ENCODE data around the gene BMP8B.
A peak's percentile ranks its signal among the peaks of the same experiment; 100 is the strongest.

The BMP8B gene

DNA sequence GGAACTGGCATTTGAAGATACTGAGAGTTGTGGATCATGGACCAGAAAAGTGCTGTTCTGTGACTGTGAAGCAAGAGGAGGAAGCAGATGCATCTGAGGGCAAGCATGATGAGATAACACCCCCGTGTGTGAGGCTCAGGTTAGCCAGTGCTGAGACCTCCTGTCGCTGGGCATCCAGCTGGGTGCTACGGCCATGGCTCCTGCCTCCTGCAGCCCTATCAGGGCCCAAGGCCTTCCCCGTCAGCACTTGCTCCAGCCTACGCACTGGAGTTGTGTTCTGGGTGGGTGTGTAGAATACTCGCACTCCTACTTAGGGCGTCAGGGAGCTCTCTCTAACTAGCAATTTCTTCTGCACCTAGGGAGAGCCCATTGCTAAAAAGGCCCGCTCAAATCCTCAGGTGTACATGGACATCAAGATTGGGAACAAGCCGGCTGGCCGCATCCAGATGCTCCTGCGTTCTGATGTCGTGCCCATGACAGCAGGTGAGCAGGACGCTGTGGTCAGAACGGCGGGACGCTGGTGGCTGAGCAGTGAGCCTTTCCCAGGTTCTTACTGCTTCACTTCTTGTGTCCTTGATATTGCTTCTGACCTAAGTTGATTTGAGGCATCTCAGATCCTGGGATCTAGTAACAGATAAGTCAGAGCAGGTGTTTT is 43.5 kb downstream of the BMP8B start:
- H3K27ac ChIP-seq: no peak overlapping the region
- TF ChIP-seq, protein P1, sequence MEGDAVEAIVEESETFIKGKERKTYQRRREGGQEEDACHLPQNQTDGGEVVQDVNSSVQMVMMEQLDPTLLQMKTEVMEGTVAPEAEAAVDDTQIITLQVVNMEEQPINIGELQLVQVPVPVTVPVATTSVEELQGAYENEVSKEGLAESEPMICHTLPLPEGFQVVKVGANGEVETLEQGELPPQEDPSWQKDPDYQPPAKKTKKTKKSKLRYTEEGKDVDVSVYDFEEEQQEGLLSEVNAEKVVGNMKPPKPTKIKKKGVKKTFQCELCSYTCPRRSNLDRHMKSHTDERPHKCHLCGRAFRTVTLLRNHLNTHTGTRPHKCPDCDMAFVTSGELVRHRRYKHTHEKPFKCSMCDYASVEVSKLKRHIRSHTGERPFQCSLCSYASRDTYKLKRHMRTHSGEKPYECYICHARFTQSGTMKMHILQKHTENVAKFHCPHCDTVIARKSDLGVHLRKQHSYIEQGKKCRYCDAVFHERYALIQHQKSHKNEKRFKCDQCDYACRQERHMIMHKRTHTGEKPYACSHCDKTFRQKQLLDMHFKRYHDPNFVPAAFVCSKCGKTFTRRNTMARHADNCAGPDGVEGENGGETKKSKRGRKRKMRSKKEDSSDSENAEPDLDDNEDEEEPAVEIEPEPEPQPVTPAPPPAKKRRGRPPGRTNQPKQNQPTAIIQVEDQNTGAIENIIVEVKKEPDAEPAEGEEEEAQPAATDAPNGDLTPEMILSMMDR (conservative IDR thresholded peaks at IDR 0.05): no peak

DNA sequence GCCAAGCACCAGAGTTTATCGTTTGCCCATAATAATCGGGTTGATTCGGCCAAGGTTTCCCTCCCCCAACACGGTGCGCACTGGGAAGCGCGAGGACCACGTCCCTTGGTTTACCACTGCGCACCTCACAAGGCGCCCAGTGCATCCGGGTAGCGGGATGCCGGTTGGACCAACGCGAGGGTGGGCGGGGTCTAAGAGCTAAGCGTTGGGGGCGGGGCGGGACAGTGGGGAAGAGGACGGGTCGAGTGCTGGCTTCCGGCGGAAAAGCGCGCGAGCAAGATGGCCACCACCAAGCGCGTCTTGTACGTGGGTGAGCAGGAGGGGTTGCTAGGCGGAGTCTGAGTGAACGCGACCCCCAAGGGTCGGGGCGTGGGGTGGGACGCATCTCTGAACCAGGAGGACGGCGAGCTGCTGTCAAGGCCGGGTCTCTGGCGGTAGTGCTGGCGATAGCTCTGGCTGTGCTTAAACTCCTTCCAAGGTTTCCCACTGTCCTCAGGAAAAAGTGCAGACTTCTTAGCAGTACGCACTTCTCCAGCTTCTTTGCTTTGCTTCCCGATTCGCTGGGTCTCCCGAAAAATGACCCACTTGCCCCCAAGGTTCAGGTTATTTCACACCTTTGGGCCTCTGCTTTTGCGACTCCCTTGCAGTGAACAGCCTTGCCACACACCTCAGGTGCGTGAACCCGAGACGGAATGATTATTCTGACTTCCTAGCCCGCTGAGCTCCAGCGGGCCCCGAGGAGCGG is 49.9 kb downstream of the BMP8B start, which contains the start of gene PPIE:
PPIE (plus strand) TSS at position 261 of the 745 bp plus-strand sequence; CDS start at position 280, 19 bp downstream.
- H3K27ac ChIP-seq: peak within 1 kb of the TSS; percentile 85
- TF ChIP-seq, protein P1 (conservative IDR thresholded peaks at IDR 0.05): no peak

DNA sequence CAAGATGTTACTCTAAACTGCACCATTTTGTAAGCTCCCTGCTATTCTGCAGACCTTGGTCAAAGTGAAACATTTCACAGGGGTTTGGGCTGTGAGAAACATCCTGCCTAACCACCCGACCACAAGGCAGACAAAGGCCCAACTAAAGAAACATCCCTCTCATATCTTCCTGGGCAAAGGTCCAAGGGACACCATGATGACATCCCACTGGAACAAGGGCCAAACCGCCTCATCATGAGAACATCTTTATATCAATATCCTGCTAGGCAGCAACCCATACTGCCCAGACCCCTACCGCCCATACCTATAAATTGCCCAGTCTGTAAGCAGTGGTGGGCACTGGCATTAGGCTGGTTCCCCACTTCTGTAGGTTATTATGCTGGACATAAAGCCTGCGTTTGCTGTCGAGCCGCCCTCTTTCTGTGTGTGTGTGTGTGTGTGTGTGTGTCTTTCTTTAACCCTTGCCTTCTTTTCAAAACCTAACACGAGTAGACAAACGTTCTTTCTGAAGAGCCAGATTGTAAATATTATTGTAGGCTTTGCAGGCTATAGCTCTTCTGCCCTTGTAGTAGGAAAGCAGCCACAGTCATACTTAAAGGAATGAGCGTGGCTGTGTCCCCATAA is 51.0 kb downstream of the BMP8B start:
- TF ChIP-seq, protein P1 (conservative IDR thresholded peaks at IDR 0.05): no peak
- peak overlapping the region; percentile 85; the same call in 1 of the 2 replicates for H3K27ac ChIP-seq

DNA sequence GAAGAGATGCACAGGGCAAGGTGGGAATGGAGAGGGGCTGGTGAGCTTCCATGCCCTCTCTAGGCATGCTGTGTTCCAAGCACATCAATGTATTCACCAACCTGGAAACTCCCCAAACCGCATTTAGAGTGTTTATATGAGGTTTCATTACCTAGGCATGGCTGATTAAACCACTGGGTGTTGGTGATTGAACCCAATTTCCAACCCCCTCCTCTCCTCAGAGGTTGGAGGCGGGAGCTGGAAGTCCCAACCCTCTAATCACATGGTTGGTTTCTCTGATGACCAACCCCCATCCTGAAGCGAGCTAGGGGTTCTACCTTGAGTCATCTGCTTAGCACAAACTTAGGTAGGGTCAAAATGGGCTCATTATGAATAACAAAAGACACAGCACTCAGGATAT is 52.9 kb downstream of the BMP8B start:
- no peak overlapping the region for H3K27ac ChIP-seq
- TF ChIP-seq, protein P1 (conservative IDR thresholded peaks at IDR 0.05): no peak

DNA sequence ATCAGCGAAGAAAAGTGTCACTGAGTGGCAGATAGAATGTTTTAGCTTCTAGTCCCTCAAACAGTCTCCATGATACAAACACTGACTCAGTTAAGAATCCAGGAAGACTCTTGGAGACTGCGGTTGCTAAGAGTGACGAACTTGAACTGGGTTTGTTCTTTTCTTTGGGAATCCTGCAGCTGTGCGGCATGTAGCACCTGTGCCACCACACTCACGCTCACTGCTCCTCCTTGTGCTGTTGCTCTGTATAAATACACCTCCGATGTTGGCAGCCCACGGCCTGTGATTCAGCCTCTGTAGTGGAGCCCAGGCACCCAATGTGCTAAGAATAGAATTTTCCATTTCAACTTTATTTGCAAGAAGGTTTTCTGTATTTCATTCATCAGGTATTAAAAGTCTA is 55.5 kb downstream of the BMP8B start:
- H3K27ac ChIP-seq: no peak overlapping the region
- TF ChIP-seq, protein P1 (conservative IDR thresholded peaks at IDR 0.05): no peak

DNA sequence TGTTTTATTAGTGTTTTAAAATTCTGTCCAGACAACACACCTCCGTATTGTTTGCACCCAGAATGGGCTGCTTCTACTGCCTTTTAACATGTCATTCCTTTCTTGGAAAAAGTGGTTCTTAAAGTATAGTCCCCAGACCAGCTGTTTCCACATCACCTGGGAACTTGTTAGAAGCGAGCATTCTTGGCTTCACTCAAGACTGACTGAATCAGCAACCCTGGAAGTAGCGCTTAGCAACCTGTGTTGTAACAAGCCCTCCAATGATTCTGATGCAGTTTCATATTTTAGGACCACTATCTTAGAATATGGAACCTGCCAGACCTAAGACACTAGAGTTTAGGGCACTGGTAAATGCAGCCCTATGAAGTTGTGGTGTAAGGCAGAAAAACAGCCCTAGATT is 55.9 kb downstream of the BMP8B start:
- H3K27ac ChIP-seq: no peak overlapping the region
- TF ChIP-seq, protein P1 (conservative IDR thresholded peaks at IDR 0.05): no peak

DNA sequence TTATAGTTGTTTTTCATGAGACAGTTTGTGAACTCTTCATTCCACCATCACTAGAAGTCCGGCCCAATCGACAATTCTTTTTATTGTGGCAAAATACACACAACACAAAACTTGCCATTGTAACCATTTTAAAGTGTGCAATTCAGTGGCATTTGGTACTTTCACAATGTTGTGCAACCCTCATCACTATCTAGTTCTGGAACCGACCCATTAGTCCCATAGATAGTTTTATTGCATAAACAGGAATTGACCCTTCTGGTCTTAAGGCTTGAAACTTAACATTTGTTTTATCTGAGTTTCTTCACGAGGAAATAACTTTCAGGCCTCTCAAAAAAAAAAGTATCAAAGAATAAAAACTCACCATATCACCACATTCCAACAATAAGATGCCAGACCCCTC is 58.8 kb downstream of the BMP8B start:
- TF ChIP-seq, protein P1 (conservative IDR thresholded peaks at IDR 0.05): no peak
- no peak overlapping the region for H3K27ac ChIP-seq
